Caki2 (cell line): Measurements from ENCODE around the gene ABCD2. TPM values are rescaled to one million over a fixed set of nuclear protein-coding genes. Genes with fewer than 3 reads are reported as not detected.
"Not testable (repeated sequence)": the region's sequence is repeated elsewhere in the genome, so short reads cannot be mapped to it uniquely, and the experiment has no call there.

ENCODE experiments used
- DNase-seq: peaks from one replicate; pipeline ENCODE4 v3.0.0-alpha.2; 2015; ENCODE audit warnings: low read depth
- in situ Hi-C: cut with HindIII; loops from 2 replicates; pipeline ENCODE4 v1.10.0; 2016; ENCODE audit warnings: low sequenced_read_pairs, low pct_unique_long_range_greater_than_20kb, mixed read lengths
- total RNA-seq: library from RNA; depleted of rRNA; stranded (reverse); fragments of >200 nt; shearing (Covaris generic); gene quantifications from 2 replicates; pipeline ENCODE4 v1.2.3, GENCODE V29; 2014; ENCODE audit warnings: low replicate concordance; rRNA removed

Gene ABCD2
- total RNA-seq, 1 experiment from 2014 or later = not detected

- DNase-seq = no peak
- in situ Hi-C loops = no loop called here
Observed at GRCh38 chr12:39573971-39574370, 45.6 kb downstream of the ABCD2 start.

- DNase-seq = no peak
- in situ Hi-C loops = no loop called here
Observed at GRCh38 chr12:39572551-39572950, 47.1 kb downstream of the ABCD2 start.

DNA sequence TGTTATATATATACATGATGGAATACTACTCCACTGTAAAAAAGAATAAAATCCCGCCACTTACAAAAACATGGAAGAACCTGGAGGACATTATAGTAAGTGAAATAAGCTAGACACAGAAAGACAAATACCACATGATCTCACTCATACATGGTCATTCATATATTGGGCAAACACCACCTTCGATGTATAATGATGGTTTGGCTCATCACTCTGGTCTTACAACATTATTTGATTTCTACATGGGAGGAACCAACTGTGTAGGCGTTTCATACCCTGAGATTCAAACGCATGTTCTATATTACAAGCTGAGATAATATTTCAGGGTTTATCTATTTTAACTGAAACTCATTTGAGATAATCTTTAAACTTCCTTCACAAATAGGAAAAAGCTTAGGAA lies 48.3 kb downstream of the ABCD2 start:
- in situ Hi-C loops = no loop called here

GRCh38 chr12:39553476-39553875 lies 66.1 kb downstream of the ABCD2 start:
- in situ Hi-C loops = no loop called here
- no peak for DNase-seq

More for the DNA sequence above, 48.3 kb downstream of the ABCD2 start:
- DNase-seq = no peak

GRCh38 chr12:39544211-39544610 lies 75.4 kb downstream of the ABCD2 start:
- in situ Hi-C loops, DNase-seq: not testable (repeated sequence)

DNA sequence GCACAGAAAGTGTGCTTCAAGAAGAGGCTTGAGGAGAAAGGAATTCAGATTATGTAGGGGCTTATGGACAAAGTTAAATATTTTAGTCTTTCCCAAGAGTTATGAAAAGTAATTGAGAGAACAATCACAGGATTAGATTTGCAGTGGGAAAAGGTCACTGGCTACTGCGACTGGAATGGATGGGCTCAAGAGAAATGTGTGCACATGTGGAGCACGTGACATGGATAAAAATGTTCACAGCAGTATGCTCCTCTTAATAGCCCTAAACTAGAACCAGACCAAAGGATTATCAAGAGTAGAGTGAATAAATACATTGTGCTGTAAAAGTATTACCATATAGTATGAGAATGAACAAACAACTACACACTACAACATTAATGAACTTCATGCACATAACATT lies 78.1 kb downstream of the ABCD2 start:
- DNase-seq = no peak
- in situ Hi-C loops = no loop called here

DNA sequence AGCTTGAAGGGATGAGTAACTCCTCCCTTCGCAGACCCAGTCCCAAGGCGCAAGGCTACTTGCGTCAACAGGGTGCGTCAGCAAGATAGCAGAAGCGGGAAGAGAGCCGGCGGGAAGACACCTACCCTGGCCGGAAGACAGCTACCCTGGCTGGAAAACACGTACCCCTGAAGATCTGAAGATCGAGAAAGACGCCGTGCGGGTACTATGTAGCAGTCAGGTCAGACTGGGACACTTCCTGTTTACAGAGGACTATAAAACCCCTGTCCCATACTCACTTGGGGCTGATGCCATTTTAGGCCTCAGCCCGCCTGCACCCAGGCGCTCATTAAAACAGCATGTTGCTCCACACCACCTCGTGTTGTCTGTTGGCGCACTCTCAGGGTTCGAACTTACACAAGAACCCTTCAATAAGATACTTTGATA lies 80.9 kb downstream of the ABCD2 start:
- in situ Hi-C loops = no loop called here
- DNase-seq = no peak

- in situ Hi-C loops = no loop called here
- DNase-seq = no peak
Observed at GRCh38 chr12:39533951-39534350, 85.7 kb downstream of the ABCD2 start.

DNA sequence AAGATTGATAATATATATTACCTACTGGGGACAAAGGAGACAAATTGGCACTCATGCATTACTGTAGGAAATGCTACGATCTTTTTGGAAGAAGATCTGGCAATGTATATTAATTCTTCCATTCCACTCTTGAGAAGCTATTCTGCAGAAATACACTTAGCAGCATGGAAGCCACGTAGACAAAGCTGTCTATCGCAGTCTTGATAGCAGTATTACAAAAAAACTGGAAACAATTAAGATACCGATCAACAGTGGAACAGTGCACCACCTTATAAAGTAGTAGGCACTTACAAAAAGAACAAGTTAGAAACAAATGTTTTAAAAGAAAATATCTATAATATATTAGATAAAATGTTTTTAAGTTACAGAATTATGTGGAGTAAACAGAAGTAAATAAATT lies 87.2 kb downstream of the ABCD2 start:
- in situ Hi-C loops = no loop called here
- DNase-seq = no peak

DNA sequence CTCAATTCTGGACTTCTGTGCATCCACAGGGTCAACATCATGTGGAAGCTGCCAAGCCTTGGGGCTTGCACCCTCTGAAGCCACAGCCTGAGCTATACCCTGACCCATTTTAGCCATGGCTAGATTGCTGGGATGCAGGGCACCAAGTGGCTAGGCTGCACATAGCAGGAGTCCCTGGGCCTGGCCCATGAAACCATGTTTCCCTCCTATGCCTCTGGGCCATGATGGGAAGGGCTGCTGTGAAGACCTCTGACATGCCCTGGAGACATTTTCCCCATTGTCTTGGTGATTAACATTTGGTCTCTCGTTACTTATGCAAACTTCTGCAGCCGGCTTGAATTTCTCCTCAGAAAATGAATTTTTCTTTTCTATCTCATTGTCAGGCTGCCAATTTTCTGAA lies 92.6 kb downstream of the ABCD2 start:
- DNase-seq = no peak
- in situ Hi-C loops = no loop called here

DNA sequence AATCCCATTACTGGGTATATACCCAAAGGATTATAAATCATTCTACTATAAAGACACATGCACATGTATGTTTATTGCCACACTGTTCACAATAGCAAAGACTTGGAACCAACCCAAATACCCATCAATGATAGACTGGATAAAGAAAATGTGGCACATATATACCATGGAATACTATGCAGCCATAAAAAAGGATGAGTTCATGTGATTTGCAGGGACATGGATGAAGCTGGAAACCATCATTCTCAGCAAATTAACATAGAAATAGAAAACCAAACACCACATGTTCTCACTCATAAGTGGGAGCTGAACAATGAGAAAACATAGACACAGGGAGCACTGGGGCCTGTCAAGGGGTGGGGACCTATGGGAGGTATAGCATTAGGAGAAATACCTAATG lies 97.4 kb downstream of the ABCD2 start:
- in situ Hi-C loops = not testable (repeated sequence)

DNA sequence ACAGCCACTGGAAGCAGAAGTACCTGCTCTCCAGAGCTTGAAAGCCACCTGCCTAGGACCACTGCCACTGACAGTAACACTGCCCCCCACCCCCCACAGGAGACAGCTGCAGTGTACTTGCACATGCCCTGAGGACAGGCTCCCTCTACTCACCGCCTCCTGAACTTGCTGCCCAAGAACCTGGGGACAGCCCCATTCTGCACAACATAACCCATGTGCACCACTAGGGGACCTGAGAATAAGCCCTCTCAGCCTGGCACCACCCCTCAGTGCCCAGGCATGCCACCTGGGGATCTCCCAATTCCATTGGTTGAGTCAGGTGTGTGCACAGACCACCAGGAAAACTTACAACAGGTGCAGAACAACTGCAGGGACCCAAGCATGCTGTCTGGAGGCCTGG lies 109.6 kb downstream of the ABCD2 start:
- in situ Hi-C loops = no loop called here

More for the DNA sequence above, 97.4 kb downstream of the ABCD2 start:
- DNase-seq = not testable (repeated sequence)

DNA sequence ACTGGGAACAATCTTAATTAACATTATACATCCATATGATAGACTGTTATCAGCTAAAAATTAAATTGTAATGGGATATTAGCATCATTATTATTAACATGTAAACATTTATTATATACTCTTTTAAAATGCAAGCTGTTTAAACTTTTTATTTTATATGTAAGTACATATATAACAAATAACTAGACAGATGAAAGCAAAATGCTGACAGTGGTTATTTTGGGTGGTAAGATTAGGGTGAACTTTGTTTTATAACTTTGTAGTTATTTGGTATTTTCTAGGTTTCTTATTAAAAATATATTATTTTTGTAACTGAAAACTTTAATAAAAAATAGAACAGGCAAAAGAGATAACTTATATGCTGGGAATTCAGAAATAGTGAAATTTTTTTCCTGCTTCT lies 114.0 kb downstream of the ABCD2 start:
- in situ Hi-C loops = no loop called here
- no peak for DNase-seq

More for the DNA sequence above, 109.6 kb downstream of the ABCD2 start:
- DNase-seq = no peak

GRCh38 chr12:39505023-39505422 lies 114.6 kb downstream of the ABCD2 start:
- in situ Hi-C loops = no loop called here
- peak; percentile 18 for DNase-seq

- DNase-seq = peak; percentile 25
- in situ Hi-C loops = no loop called here
Observed at GRCh38 chr12:39503439-39503838, 116.2 kb downstream of the ABCD2 start.

GRCh38 chr12:39502726-39503125 lies 116.9 kb downstream of the ABCD2 start:
- in situ Hi-C loops = no loop called here
- DNase-seq = no peak

Other genes starting within 250 kb of the ABCD2 start
- gene KIF21A, start 176.7 kb downstream of the ABCD2 start, total RNA-seq = 19.0 and 22.0 TPM in 2 replicates